GM12874 (cell line): ENCODE data around the gene FYB1.

Experiments
- CTCF ChIP-seq: IDR thresholded peaks from 2 replicates; pipeline ENCODE4 v1.5.1; 2011; ENCODE audit warnings: low read depth, mild to moderate bottlenecking, control low read depth, low read length, moderate library complexity; ENCODE audit not compliant: insufficient read depth

FYB1 gene

GRCh38 chr5:39201781-39202596 lies 17.4 kb downstream of the FYB1 start:
- no peak for TF ChIP-seq CTCF

DNA sequence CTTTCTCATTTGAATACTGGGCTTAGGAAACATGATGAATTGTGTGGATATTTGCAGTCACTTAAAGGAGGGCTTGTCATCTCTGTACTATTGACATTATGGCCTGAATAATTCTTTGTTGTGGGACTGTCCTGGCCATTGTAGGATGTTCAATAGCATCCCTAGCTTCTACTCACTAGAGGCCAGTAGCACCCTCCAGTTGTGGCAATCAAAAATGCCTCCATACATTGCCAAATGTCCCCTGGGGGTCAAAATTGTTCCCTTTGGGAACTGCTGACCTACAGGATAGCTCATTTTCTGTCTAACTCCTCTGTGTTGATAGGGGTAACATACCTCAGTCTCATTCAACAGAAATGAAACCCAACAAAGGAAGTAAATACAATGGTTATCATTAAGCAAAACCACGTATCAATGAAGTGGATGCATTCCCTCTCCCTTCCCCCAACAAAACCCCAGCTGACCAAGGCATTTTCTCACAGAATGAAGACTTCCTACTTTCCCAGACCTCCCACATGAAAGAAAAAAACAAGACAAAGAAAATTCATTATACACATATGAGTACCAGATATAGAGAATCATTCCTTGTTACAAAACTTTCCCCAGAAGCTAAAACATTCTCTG lies 18.1 kb downstream of the FYB1 start:
- no peak for TF ChIP-seq CTCF

DNA sequence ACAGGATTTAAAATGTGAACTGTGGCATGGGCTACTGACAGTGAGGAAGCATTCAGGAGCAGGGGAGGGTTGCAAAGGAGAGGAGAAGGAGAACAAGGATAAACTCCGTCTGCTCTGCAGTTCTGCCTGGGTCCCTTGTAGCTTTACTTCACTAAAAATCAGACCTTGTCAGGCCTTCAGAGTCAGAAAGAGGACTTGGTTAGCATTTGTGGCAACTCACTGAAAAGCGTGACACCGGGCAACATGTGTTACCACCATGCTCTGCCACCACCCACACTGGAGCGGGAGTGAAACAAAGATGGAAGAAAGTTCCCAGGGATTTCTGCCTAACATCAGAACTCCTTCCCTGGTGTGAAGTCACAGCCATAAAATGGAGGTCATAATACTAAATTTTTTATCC lies 19.3 kb downstream of the FYB1 start:
- TF ChIP-seq CTCF, result no peak

GRCh38 chr5:39199335-39199734 lies 20.0 kb downstream of the FYB1 start:
- TF ChIP-seq CTCF, result no peak

DNA sequence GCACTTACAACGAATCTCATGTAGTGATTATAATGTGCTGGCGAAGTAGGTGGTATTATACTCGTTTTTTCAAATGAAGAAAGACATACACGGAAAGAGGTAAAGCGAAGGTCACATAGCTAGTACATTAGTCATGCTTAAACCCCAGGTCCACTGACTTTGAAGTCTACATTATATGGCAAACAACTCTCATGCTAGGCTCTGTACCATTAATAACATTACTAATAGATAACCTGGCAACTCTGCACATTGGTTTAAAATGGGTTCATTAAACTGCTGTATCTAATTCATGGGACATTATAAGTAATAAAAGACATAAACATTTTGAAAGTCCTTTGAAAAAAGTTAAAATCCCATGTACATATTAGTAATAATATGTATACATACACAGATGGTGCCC lies 21.2 kb downstream of the FYB1 start:
- TF ChIP-seq CTCF, result no peak

- no peak for TF ChIP-seq CTCF
Observed at GRCh38 chr5:39197556-39197955, 21.8 kb downstream of the FYB1 start.

DNA sequence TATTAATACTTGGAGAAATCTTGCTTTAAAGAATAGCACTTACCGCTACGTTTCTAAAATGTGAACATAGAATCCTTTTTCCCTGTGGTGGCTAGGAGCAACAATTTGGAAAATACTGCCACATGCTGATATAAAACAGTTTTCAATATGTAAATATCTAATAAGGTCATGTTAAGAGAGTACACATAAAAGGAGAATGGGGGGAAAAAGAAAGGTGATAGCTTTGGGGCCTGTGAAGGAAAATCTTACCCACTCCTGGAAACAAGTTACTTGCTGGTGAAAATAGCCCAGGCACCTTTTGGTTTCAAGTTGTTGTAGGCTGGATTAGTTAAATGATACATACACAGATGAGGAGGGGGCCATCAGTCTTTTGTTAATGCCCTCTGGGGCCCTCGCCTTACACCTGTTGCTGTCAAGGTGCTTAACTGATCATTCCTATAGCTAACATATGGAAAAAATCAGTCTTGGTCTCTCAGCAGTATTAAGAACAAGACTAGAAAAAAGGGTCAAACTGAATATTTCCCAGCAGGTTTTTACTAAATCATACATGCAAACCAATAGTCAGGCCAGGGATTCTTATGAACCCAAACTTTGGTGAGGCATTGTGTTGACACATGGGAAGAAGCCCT lies 24.1 kb downstream of the FYB1 start:
- TF ChIP-seq CTCF, result no peak
